Ectodermal cell (in vitro differentiated cells): ENCODE results near the gene MAGIX. TPM values are rescaled to one million over a fixed set of nuclear protein-coding genes. Genes with fewer than 3 reads are reported as not detected.
"Not testable (repeated sequence)": the region's sequence is repeated elsewhere in the genome, so short reads cannot be mapped to it uniquely, and the experiment has no call there.

ENCODE experiments used
- H3K27ac ChIP-seq: 2 replicates; pipeline ENCODE4 v1.7.0; 2013; ENCODE audit warnings: mild to moderate bottlenecking, low read depth, low read length; ENCODE audit not compliant: insufficient read depth, poor library complexity, severe bottlenecking
- H3K27me3 ChIP-seq: 2 replicates; pipeline ENCODE4 v1.7.0; 2013; ENCODE audit warnings: mild to moderate bottlenecking, low read length; ENCODE audit not compliant: insufficient read depth, control insufficient read depth, poor library complexity, severe bottlenecking
- H3K36me3 ChIP-seq: one replicate; pipeline ENCODE4 v1.7.0; 2013; ENCODE audit warnings: low read length; ENCODE audit not compliant: control insufficient read depth, insufficient read depth
- H3K4me1 ChIP-seq: one replicate; pipeline ENCODE4 v1.7.0; 2013; ENCODE audit warnings: low read length; ENCODE audit not compliant: control insufficient read depth, insufficient read depth
- H3K4me3 ChIP-seq: 2 replicates; pipeline ENCODE4 v1.7.0; 2013; ENCODE audit warnings: low read depth, low read length, control low read depth; ENCODE audit not compliant: insufficient read depth
- H3K9me3 ChIP-seq: 2 replicates; pipeline ENCODE4 v1.7.0; 2013; ENCODE audit warnings: mild to moderate bottlenecking, low read length, moderate library complexity; ENCODE audit not compliant: control insufficient read depth
- WGBS, 2 experiments: methylation state at CpG; one replicate each; pipeline ENCODE4 v1.1.7; 2013; ENCODE audit warnings: missing lambda C conversion rate in 2 of 2; 5-methylcytosine and 5-hydroxymethylcytosine counted together
- polyA plus RNA-seq, 4 experiments: library from polyadenylated mRNA; stranded (reverse); fragments of 50-300 nt; gene quantifications; one replicate each; pipeline ENCODE4 v1.2.3, GENCODE V29; 2013

MAGIX gene
- polyA plus RNA-seq (2013, experiment 1 of 4) = 1.1 TPM
- polyA plus RNA-seq (2013, experiment 2 of 4) = 0.71 TPM
- 0.64 TPM for polyA plus RNA-seq (2013, experiment 3 of 4)
- 0.57 TPM for polyA plus RNA-seq (2013, experiment 4 of 4)

DNA sequence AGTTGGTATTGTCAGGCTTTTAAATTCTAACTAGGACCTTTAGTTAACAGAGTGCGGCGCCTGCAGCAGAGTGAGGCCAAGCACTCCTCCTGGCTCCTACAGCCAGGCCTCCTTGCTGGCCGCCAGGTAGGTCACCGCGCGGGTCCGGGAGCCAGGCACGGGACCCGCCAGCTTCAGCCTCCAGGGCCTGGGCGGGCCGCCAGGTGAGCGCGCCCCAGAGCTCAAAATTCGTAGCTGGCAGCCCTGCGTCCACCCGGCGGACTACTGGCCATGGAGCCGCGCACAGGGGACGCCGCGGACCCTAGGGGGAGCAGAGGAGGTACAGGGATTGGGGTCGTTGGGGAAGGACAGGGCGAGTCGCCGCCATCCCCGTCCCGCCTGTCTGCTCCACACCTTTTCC, at the start of gene MAGIX:
MAGIX (plus strand) TSS at position 139 of the 400 bp plus-strand sequence; CDS start at position 271, 132 bp downstream.
- Histone ChIP-seq H3K27ac (no peak within 1 kb of the TSS), H3K9me3 (no peaks in the 10 kb centered on the region), H3K36me3 (no peaks in the 10 kb centered on the region), H3K27me3 (peaks cover 47% of the 10 kb centered on the region), H3K4me3 (peak within 1 kb of the TSS; percentile 6), H3K4me1 (no peaks in the 10 kb centered on the region)
- 30 to 37% methylated on average over 24 to 28 of the region's 28 CpGs for WGBS, 2 experiments

DNA sequence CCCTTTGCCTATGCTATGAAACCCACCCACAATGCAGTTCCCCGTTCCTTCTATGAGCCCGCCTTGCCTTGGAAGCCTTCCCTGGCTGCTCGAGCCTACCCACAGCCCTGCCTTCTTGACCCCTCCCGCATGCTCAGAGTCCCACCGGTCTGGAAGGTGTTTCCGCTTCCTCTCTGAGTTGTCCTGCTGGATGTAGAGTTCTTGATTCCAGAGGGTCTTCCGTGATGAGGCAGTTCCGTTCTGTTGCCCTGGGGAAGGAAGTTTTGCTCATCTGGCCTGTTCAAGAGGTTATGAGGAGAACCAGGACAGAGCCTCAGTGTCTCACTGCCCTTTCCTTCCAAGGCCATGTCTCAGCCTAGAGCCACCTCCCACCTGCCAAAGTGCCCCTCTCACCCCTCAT, 46.5 kb upstream of the MAGIX start:
- WGBS, 2 experiments = 90 to 94% methylated on average over 8 of the region's 8 CpGs
- peaks cover 10% of the 10 kb centered on the region for H3K36me3 ChIP-seq
- no peaks in the 10 kb centered on the region for H3K4me1 ChIP-seq
- H3K9me3 ChIP-seq = no peaks in the 10 kb centered on the region
- H3K27me3 ChIP-seq = no peaks in the 10 kb centered on the region
- no peak overlapping the region for H3K27ac ChIP-seq
- H3K4me3 ChIP-seq = no peak overlapping the region

DNA sequence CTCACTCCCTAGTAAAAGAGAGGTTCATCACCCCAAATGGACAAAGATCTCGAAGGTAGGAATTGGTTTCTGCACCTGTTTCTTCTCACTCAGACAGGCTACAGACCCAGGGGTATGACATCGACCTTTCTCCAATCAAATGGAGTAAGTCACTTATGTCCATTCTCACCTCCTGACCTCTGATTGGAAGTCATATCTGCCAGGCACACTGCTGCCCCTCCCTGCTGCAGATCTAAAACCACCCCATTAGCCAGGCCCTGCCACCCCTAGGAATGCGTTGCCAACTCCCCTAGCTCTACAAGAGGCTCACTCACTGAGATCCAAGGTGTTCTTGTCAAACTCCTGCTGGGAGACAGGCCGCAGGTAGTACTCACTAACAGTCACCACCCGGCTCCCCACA, 45.8 kb upstream of the MAGIX start:
- H3K9me3 ChIP-seq = no peaks in the 10 kb centered on the region
- 94% methylated on average over 5 of the region's 5 CpGs for WGBS, 2 experiments
- H3K4me3 ChIP-seq = no peak overlapping the region
- H3K36me3 ChIP-seq = peaks cover 10% of the 10 kb centered on the region
- no peaks in the 10 kb centered on the region for H3K4me1 ChIP-seq
- no peaks in the 10 kb centered on the region for H3K27me3 ChIP-seq
- no peak overlapping the region for H3K27ac ChIP-seq

DNA sequence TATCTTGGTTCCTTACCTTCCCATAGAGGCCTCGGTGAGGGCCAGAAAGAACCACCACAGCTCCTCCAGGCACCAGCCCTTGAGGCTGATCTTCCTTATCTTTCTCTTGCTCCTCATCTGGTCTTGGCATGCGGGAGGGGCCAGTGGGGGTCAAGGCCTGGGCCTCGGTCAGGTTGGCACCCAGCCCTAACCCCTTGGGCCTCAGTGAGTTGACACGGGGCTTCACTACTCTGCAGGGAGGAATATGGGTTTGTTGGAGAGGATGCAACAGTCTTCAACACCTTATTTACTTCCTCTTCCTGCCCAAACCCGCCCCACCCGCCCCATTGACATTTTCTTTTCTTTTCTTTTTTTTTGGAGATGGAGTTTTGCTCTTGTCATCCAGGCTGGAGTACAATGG, 45.0 kb upstream of the MAGIX start:
- 95 to 100% methylated on average over 1 to 4 of the region's 6 CpGs for WGBS, 2 experiments

DNA sequence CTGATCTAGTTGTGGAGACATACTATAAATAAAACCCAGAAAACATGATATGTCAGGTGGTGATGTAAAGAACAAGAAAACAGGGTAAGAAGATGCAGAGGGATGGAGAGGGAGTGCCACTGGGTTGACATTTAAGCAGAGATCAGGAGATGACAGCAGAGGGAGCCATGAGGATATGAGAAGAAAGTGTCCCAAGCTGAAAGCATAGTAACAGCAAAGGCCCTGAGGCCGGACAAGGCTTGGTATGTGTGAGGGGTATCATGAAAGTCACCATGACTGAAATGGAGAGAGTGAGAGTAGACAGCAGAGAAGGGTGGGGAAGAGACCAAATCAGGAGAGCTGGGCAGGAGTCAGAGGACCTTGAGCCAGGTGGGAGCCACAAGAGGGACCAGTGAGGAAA, 42.5 kb upstream of the MAGIX start:
- H3K27ac ChIP-seq = no peak overlapping the region
- H3K4me1 ChIP-seq = no peaks in the 10 kb centered on the region
- WGBS, 2 experiments = 88 to 95% methylated on average over 1 of the region's 1 CpG
- no peaks in the 10 kb centered on the region for H3K9me3 ChIP-seq
- peaks cover 10% of the 10 kb centered on the region for H3K36me3 ChIP-seq
- H3K27me3 ChIP-seq = no peaks in the 10 kb centered on the region
- H3K4me3 ChIP-seq = no peak overlapping the region

More for the DNA sequence above, 45.0 kb upstream of the MAGIX start:
- Histone ChIP-seq H3K27me3 (no peaks in the 10 kb centered on the region), H3K27ac (no peak overlapping the region), H3K9me3 (no peaks in the 10 kb centered on the region), H3K4me1 (no peaks in the 10 kb centered on the region), H3K4me3 (no peak overlapping the region), H3K36me3 (peaks cover 10% of the 10 kb centered on the region)

DNA sequence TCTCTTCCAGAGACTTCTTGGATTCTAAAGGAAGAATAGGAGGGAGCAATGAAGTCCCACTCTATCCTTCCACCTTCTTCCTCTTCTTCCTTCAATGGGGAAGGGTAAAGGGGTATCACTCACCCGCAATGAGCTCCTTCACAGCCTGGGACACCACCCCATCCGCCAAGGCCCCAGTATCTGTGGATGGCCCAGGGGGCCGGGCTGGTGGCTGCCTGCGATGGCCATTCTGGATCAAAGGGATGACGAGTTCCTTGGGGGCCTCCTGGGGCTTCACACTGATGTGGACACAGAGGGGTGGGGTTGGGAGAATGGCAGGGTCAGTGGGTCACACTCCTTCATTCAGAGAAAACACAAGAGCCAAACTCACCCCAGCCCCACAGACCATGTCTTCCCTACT, 40.1 kb upstream of the MAGIX start:
- Histone ChIP-seq H3K4me3 (peak overlapping the region; percentile 73), H3K9me3 (no peaks in the 10 kb centered on the region), H3K27ac (no peak overlapping the region), H3K27me3 (no peaks in the 10 kb centered on the region), H3K36me3 (no peaks in the 10 kb centered on the region), H3K4me1 (no peaks in the 10 kb centered on the region)
- WGBS, 2 experiments = 81 to 92% methylated on average over 4 to 5 of the region's 5 CpGs

DNA sequence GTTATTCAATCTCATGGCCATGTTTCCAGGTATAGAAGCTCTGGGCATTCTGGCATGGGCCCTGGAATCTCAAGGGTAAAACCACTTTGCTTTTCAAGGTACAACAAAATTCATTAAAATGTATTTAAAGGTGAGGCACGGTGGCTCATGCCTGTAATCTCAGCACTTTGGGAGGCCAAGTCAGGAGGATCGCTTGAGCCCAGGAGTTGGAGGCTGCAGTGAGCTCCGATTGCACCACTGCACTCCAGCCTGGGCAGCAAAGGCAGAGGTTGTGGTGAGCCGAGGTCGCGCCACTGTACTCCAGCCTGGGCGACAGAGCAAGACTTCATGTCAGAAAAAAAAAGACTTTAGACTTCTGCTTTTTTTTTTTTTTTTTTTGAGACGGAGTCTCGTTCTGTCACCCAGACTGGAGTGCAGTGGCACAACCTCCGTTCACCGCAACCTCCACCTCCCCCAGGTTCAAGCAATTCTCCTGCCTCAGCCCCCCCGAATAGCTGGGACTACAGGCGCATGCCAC, 34.8 kb upstream of the MAGIX start:
- H3K4me1 ChIP-seq, H3K9me3 ChIP-seq, H3K36me3 ChIP-seq, H3K27ac ChIP-seq, H3K4me3 ChIP-seq, H3K27me3 ChIP-seq: not testable (repeated sequence)
- WGBS, 2 experiments = 87 to 89% methylated on average over 11 to 13 of the region's 13 CpGs

DNA sequence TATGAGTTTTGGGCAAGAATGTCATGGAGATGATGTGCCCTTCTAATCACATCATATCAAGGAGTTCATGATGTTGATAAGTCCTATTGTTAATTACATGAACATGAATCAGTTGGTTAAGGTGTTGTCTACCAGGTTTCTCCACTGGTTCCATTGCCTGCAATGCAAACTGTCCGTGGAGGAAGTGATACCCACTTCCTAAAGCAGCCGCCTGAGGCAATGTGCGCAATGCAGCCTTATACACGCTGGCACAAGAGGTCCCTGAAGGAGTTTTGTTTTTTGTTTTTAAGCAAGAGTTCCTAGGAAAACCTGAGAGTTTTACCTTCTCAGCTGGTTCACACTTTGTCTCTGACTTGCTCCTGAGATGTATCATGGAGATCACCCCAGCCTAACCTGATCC, 33.1 kb upstream of the MAGIX start:
- Histone ChIP-seq H3K9me3 (no peaks in the 10 kb centered on the region), H3K27me3 (no peaks in the 10 kb centered on the region), H3K36me3 (no peaks in the 10 kb centered on the region), H3K4me1 (no peaks in the 10 kb centered on the region), H3K4me3 (no peak overlapping the region), H3K27ac (no peak overlapping the region)
- WGBS, 2 experiments = 86 to 90% methylated on average over 4 of the region's 4 CpGs

DNA sequence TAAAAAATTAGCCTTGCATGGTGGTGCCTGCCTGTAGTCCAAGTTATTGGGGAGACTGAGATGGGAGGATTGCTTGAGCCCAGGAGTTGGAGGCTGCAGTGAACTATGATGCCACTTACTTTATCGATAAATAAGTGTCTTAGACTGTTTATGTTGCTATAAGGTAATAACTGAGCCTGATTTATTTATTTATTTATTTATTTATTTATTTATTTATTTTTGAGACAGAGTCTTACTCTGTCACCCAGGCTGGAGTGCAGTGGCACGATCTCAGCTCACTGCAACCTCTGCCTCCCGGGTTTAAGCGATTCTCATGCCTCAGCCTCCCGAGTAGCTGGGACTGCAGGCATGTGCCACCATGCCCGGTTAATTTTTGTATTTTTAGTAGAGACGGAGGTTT, 30.3 kb upstream of the MAGIX start:
- H3K4me1 ChIP-seq, H3K27ac ChIP-seq, H3K36me3 ChIP-seq, H3K4me3 ChIP-seq, H3K9me3 ChIP-seq, H3K27me3 ChIP-seq: not testable (repeated sequence)
- WGBS, 2 experiments = 91 to 95% methylated on average over 6 of the region's 7 CpGs

DNA sequence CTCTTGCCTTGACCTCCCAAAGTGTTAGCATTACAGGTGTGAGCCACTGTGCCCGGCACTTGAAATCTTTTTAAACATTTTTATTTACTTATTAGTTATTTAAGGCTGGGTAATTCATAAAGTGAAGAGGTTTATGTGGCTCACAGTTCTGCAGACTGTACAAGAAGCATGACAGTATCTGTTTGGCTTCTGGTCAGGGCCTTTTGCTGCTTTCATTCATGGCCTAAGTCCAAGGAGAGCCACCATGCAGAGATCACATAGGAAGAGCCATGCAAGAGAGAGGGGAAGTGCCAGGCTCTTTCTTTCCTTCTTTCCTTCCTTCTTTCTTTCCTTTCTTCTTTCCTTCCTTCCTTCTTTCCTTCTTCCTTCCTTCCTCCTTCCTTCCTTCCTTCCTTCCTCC, 28.8 kb upstream of the MAGIX start:
- no peak overlapping the region for H3K4me3 ChIP-seq
- H3K27me3 ChIP-seq = no peaks in the 10 kb centered on the region
- H3K4me1 ChIP-seq = no peaks in the 10 kb centered on the region
- no peak overlapping the region for H3K27ac ChIP-seq
- no peaks in the 10 kb centered on the region for H3K36me3 ChIP-seq
- no CpG with 5 or more reads among the region's 1 CpG for WGBS, 2 experiments
- H3K9me3 ChIP-seq = no peaks in the 10 kb centered on the region

DNA sequence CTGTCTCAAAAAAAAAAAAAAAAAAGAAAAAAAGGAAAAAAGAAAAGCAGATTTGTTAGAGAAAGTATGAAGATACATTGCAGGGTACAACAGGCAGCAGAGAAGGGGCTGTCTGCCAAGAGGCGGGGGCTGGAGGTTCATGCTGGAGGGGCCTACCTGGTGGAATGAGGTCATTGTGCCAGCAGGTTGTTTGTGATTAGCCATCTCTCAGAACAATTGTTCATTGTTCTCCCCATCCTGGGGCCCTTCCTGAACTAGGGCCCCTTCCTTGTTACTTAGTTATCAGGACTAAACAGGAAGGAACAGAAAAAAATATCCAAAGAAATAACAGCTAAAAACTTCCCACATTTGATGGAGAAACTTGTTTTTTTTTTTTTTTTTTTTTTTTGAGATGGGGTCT, 25.1 kb upstream of the MAGIX start:
- no peaks in the 10 kb centered on the region for H3K36me3 ChIP-seq
- H3K27ac ChIP-seq = no peak overlapping the region
- H3K9me3 ChIP-seq = no peaks in the 10 kb centered on the region
- no peaks in the 10 kb centered on the region for H3K27me3 ChIP-seq
- 94 to 100% methylated on average over 1 of the region's 1 CpG for WGBS, 2 experiments
- no peak overlapping the region for H3K4me3 ChIP-seq
- H3K4me1 ChIP-seq = no peaks in the 10 kb centered on the region
